Left ventricle myocardium superior (tissue), 1 donor: Measurements from ENCODE around the gene EPDR1. TPM values are rescaled to one million over a fixed set of nuclear protein-coding genes. Genes with fewer than 3 reads are reported as not detected.

ENCODE experiments used
- ATAC-seq: fragments of 200-7000 bp; cut with Tn5 transposase; one replicate; pipeline ENCODE4 v1.9.1; 2020; ENCODE audit warnings: mild to moderate bottlenecking, moderate library complexity
- DNase-seq: peaks from one replicate; pipeline ENCODE4 v3.0.0-alpha.2; 2020
- intact Hi-C: fragments of 100-400 bp; cut with micrococcal nuclease; formaldehyde crosslinking; loops from one replicate; pipeline ENCODE4 v1.11.0; 2022
- total RNA-seq: library from RNA; stranded (reverse); fragmentation: NEBNext Ultra II Directional; extraction: Animal tissue kit (Norgen Biotek cat#: 25700); gene quantifications from one replicate; pipeline ENCODE4 v1.2.1, GENCODE V29; 2021
- donor health status: DM: no; HTN: yes; CAD: no; lungs with severe emphysema.

EPDR1 gene
- total RNA-seq, 1 donor from 2014 or later: 36.7 TPM

DNA sequence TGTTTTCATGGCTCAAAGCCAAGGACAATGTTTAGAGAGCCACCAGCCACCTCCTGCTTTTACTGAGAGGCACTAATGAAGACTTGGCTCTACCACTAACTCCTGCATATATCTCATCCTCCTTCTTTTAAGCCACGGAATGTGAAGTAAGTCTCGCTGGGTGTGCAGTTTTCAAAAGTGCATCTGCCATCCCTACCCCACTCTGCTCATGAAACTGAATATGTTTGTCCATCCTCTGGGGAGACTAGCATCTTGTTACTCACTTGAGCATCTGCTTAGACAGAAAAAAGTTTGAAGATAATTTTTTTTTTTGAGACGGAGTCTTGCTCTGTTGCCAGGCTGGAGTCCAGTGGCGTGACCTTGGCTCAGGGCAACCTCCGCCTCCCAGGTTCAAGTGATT is 40.8 kb downstream of the EPDR1 start:
- DNase-seq: no peak
- intact Hi-C loops: no loop called here
- no peak for ATAC-seq

DNA sequence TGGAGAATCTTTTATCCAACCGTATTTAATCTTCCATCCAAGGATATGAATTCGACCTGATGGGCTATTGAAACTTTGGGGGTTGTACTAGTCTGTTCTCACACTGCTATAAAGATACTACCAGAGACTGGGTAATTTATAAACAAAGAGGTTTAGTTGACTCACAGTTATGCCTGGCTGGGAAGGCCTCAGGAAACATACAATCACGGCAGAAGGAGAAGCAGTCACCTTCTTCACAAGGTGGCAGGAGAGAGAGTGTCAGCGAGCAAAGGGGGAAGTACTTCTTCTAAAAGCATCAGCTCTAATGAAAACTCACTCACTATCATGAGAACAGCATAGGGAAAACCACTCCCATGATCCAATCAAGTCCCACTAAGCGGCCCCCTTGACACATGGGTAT is 43.8 kb downstream of the EPDR1 start:
- ATAC-seq (no peak), DNase-seq (no peak)
- intact Hi-C loops: no loop called here

DNA sequence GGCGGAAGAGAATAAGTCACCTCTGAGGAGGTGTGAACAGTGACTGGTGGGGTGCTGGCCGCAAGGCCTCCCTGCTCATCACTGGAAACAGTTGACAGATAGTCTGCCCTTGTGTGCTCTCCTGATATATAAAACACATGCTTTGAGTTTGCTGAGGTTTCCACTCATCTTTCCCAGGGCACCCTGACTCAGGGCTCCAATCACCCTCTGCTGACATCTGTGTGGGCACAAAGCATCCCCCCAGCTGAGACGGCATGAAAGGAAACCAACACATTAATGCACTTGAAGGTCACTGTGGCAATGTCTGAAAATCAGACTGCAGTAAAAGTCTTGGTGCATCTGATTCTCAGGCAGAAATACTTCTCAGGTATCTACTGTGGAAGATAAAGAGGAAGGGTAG is 49.8 kb downstream of the EPDR1 start:
- DNase-seq (no peak), ATAC-seq (no peak)
- intact Hi-C loops: no loop called here

DNA sequence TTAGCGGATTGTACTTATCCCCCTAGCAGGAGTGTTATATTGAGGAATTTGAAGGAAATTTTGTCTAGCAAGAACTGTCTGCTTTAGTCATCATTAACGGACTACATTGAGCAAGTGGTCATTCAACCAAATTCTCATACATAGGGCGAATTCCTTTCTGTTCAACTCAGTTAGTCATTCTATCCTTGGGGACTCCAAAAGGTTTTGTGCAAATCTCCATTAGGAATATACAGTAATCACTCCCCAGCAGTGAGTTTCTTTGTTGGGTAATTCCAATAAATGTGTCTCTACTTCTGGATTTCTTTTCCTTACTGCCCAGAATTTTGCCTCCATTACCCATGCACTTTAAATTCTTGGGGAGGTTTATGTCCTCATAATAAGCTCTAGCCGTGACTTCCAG is 51.1 kb downstream of the EPDR1 start:
- intact Hi-C loops: no loop called here
- ATAC-seq: no peak
- DNase-seq: no peak

DNA sequence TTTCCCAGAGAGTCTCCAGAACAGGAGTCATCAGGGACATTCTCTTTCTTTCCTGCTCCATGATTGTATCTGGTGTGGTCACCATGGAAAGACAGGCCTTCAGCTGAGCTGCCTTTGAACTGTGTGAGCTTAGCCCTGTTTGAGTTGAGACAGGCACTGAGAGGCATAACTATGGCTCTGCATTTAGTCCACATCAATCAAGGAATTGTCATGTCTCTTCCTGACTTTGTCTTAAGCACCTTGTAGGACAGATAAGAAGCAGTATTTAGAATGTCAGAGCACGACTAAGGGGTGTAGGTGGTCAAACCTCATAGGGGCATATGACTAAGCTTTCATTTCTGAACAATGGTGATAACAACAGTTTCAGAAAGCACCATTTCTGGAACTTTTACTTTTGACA is 53.5 kb downstream of the EPDR1 start:
- DNase-seq (no peak), ATAC-seq (no peak)
- intact Hi-C loops: no loop called here

DNA sequence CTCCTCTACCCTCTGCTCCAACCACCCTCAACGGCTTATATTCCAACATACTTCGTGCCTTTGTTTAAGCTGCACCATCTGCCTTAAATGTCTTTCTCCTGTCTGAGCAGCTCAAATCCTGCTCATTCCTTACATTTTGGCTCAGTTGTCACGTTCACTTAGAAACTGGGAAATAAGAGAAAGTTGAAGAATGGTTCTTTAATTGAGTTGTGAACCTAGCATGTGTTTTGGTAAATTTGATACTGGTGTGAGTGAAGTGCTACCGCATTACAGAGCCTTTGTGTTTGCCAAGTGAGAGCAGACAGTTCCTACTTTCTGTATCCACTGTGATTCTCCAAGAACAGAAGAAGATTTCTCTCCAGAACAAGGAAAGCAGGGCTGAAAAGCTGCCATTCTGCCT is 54.3 kb downstream of the EPDR1 start:
- DNase-seq: no peak
- ATAC-seq: no peak
- intact Hi-C loops: no loop called here

DNA sequence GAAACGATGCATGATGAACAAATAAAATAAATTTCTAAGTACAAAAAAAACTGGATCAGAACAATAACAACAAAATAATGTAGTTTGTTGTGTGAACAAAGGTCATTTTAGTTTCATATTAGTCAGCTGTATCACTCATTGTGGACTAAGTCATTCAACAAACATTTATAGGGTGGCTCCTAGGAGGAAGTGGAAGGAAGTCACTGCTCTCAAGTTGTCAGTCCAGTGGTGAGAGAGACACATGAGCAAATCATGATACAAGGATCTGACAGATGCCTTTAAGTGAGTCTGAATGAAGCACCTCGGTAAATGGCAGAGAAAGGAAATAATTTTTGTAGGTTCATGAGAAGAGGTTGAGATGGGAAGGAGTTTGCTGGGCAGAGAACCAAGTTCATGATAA is 56.8 kb downstream of the EPDR1 start:
- no peak for DNase-seq
- ATAC-seq: no peak
- intact Hi-C loops: no loop called here

DNA sequence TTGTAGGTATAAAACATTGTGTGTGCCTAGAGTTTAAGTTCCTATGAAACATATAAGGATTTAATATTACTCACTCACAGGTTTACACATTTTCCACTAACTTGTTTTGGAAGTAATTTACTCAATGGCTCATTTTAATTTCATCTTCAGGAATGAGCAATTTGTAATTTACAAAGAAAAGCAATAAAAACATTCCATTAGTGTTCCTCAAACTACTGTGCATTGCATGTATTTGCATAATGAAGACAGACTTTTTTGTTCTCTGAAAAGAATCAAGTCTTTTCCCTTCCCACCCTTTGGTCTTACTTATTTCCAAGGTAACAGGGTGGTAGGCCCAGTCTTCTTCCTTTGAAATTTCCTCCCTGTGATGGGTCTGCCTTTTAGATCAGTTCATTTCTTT is 61.2 kb downstream of the EPDR1 start:
- ATAC-seq: no peak
- DNase-seq: no peak
- intact Hi-C loops: no loop called here

DNA sequence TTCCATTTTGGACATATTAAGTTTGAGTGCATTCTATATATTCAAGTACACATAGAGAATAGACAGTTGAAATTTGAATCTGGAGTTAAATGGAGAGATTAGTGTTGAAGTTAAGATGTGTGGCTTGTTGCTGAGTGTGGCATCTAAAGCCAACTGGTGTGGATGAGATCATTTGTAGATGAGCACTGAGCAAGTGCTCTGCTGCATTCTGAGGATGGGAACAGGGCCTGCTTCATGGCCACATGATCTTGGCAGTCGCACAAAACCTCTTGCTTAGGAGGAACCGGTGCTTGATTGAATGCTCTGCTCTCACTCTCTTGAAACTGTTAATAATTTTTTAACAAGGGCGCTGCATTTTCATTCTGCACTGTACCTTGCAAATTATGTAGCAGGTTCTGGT is 62.0 kb downstream of the EPDR1 start:
- no peak for DNase-seq
- ATAC-seq: peak; percentile 69

DNA sequence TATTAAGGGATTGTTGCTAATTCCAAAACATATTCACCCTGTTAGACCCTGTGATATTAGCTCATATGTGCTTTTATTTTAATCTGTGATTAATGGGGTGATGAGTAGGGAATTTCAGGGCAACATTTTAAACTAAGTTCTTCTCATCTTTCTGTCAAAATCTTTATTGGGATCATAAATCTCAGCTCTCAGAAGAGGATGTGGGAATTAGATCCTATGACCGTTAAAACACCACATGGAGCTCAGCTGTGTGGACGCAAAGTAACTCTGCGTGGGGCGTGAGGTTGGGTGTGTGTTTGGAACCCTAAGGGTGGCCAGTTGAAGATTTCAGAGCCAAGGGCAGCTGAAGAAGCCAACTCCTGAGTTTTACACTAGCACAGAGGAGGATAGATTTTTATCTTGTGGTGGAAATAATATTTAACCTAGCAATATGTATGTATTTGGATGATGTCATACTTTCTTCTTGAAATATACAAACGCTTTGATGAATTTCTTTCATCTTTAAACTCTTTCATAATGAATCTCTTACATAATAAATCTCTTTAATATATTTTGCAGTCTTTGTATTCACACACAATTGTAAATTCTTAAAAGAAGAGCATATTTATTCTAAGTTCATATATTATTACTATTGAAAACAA is 64.4 kb downstream of the EPDR1 start:
- intact Hi-C loops: no loop called here
- ATAC-seq (no peak), DNase-seq (no peak)

More for the DNA sequence above, 62.0 kb downstream of the EPDR1 start:
- intact Hi-C loops: no loop called here

DNA sequence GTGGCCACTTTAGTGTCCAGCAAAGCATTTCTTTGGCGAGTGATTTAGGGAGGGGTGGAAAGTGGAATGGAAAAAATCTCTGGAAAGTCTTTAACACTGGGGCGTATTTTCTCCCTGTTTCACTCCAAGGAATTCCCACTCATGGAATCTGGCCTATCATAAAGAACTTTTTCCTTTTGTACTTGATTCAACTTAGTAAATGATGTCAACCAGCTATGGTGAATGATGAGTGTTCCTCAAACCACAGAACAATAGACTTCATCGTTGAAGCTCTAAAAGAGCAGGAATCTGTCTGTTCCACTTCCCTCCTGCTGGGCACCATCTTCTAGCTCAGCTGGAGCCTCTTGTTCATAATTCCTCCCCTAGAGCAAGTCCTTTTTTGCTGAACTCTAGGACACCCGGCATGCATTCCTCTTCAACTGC is 66.5 kb downstream of the EPDR1 start:
- intact Hi-C loops: no loop called here
- DNase-seq: no peak
- no peak for ATAC-seq

DNA sequence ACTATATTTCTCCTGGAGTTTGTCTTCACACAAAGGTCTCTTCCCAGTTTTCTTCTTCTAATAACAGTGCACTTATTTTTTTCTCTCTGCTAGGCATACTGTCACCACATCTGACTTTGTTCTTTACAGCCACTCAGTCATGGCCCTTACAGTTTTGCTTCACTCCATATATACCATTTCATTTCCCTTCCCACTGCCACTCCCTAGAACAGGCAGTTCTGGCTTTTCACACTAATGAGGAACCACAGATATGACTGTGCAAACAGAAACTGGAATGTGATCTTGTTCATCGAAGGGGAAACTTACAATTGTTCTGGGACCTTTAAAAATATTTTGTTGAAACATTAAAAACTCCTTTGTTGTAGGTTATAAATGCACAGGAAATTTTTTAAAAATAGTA is 67.3 kb downstream of the EPDR1 start:
- intact Hi-C loops: no loop called here
- peak; percentile 47 for ATAC-seq
- no peak for DNase-seq

DNA sequence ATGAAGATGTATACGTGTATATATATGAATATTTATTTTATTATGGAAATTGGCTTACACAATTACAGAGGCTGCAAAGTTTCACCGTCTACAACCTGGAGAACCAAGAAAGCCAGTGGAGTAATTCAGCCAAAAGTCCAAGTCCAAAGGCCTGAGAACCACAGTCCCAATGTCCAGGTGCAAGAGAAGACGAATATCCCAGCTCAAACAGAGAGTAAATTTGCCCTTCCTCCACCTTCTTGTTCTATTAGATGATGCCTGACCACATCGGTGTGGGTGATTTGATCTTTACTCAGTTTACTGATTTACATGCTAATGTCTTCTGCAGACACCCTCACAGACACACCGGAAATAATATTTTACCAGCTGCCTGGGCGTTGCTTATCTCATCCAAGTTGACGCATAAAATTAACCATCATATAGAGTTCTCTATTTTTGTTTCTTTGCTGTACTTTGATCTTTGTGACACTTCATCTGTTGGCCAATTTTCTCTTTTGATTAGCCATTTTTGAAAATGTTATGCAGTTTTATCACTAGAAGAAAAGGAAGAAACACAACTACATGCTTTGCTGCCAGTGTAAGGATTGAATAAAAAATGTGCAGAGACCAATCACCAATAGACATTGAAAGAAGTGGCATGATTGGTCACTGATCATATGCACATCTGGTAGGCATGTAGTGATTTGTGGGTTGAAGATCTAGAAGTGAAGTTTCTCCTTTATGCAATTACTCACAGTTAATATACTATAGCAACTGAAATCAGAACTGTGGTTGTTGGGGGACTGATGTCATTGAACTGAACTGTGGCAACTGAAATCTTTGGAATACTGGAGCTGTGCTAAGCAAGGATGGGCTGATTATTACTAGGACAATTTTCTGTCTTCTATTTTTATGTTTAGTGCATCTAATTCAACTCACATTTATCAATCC is 68.5 kb downstream of the EPDR1 start:
- no peak for DNase-seq
- no peak for ATAC-seq
- intact Hi-C loops: no loop called here

DNA sequence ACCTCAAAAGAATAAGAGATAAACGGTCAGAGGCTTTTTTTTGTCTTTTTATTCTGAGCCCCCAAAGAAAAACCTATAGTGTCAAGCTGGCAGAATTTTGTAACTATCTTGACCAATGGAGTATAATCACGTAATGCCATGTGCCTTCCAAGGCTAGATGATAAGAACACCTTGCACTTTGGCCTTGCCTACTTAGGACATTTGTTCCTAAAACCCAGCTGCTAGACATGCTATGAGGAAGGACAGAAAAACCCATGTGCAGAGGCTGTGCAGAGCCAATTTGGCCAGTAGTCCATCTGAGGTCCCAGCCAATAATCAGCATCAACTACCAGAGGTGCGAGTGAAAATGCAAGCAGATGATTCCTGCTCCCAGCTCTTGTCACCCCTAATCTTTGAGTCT is 69.9 kb downstream of the EPDR1 start:
- intact Hi-C loops: no loop called here
- ATAC-seq (no peak), DNase-seq (no peak)

DNA sequence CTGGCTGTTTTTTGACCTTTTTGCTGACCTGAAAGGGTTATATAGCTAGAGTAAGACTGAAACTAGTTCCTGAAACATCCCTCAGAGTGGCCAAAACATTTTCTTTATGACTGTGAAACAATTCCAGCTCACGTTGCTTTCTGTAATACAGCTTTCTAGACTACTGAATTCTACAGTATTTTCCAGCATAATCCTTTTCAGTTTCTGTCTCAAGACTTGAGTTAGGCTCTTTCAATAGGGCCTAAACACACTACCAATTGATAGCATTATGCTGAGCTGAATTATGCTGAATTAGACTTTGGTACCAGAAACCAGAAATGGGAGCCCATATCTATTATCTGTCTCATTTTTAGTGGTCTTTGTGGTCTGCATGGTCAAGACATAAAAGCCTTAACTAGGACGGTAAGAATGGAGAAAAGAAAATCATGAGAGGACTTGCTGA is 72.6 kb downstream of the EPDR1 start:
- DNase-seq: no peak
- intact Hi-C loops: no loop called here

DNA sequence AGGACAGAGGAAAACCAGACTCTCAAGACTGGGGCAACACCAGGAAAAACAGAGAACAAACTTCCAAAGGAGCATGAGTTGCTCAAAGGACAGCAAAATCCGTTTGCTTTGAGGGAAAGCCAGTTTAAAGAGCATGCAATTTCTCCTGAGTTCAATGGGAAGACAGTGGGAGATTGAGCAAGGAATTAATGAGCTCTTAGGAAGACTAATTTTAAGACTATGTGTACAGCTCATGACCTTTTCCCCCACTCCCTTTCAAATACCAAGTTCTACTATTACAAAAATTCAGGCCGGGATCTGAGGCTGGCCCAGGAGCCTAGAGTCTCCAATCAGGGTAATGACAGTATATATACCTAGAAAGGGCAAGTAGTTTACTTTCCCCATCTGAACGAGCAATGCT is 79.2 kb downstream of the EPDR1 start:
- no peak for DNase-seq
- intact Hi-C loops: no loop called here
- ATAC-seq: no peak

More for the DNA sequence above, 72.6 kb downstream of the EPDR1 start:
- ATAC-seq: no peak

DNA sequence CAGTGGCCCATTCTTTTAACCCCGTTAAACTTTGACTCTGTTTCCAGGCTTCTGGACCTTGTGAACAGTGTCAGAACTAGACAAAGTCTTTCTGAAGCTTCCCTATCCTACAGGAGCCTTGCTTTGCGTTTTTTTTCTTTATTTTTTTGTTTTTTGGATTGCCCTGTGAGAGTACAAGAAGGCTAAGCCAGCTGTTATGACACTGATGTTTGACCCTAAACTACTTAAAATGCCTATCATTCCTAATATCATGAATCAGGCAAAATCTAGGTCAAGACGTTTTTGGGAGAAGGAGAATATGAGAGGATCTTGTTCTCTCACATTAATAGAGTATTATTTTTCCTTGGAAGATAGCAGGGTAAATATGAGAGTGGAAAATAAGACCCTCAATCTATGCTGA is 79.8 kb downstream of the EPDR1 start:
- intact Hi-C loops: no loop called here
- ATAC-seq (peak; percentile 38), DNase-seq (no peak)
